Renal pelvis (tissue), 4 donors: ENCODE data around the gene IGSF5. TPM values are rescaled to one million over a fixed set of nuclear protein-coding genes. Genes with fewer than 3 reads are reported as not detected.

ENCODE experiments used
- DNase-seq: peaks from one replicate; pipeline ENCODE4 v3.0.0-alpha.2; 2013
- polyA plus RNA-seq, 3 donors: library from polyadenylated mRNA; unstranded; fragments of 120-200 nt; gene quantifications; one replicate each; pipeline ENCODE4 v1.2.1, GENCODE V29; 2013; ENCODE audit not compliant: insufficient read length in 3 of 3

The IGSF5 gene
- polyA plus RNA-seq, 3 donors, result 0.62 to 0.98 (median 0.95) TPM

GRCh38 chr21:39818557-39818956, 73.6 kb downstream of the IGSF5 start:
- no peak for DNase-seq

DNA sequence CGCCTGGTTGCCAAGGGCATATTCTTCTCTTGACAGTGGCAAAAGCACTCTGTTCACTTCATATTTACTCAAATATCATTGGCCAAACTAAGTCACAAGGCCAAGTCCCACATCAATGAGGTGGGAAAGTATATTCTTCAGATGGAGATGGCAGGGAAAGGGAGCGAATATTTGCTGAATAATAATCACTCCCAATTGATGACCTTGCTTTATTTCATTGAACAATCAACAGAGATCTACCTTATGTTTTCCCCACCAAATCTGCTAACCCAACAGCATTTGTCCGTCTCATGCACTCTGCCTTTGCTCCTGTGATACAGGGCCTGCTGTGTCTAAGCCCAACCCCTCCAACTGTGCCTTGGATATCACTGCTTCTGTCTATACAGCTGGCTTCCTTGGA, 77.1 kb downstream of the IGSF5 start:
- DNase-seq, result no peak

DNA sequence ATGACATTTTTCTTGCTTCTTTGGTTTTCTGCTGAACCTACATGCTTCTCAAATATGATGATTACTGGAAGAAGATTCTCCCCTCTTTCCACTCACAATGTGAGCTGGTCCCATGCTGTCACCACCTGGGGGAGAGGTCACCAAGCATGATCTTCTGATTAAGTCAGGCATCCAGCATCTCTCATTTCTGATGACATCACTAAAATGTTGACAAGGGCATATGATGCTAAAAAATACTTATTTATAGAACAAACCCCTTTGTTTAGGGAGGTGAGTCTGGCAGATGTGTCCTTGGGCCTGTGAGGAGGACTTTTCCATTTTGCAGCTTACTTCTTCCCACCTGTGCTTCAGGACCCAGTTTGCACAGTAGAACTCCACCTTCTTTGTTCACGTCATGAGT, 80.3 kb downstream of the IGSF5 start:
- DNase-seq, result no peak

DNA sequence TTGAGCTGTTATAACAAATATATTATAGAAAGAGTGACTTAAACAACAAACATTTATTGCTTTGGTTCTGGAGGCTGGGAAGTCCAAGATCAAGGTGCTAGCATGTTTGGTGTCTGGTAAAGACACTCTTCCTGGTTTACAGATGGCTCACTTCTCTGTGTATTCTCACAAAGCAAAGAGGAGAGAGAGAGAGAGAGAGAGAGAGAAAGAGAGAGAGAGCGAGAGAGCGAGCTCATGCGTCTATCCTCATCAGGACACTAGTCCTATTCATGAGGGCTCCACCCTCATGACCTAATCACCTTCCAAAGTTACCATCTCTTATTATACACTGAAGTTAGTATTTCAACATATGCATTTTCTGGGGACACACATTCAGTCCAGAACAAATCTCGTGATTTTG, 89.6 kb downstream of the IGSF5 start:
- DNase-seq, result no peak

DNA sequence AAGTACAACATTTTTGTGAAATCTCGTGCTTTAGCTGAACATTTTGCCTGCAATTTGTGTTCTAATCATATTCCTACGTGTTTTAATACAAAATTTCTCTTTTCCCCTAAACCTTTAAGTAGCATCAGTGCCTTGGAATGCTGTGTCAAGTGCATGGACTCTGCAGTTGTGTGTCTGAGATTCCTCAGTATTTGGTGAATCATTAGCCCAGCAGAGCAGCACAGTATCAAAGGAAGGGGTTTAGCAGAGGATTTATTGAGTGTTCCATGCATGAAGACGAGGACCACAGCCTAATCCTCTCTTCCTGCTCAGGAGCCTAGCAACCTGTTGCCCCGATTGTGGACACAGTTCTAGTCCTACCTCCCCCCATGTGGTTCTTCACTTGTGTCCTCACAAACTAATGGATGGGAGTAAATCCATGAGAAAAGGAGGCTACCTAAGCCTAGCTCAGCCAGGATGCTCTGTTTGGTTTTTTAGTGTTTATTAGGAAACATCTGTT, 92.9 kb downstream of the IGSF5 start:
- DNase-seq, result no peak

DNA sequence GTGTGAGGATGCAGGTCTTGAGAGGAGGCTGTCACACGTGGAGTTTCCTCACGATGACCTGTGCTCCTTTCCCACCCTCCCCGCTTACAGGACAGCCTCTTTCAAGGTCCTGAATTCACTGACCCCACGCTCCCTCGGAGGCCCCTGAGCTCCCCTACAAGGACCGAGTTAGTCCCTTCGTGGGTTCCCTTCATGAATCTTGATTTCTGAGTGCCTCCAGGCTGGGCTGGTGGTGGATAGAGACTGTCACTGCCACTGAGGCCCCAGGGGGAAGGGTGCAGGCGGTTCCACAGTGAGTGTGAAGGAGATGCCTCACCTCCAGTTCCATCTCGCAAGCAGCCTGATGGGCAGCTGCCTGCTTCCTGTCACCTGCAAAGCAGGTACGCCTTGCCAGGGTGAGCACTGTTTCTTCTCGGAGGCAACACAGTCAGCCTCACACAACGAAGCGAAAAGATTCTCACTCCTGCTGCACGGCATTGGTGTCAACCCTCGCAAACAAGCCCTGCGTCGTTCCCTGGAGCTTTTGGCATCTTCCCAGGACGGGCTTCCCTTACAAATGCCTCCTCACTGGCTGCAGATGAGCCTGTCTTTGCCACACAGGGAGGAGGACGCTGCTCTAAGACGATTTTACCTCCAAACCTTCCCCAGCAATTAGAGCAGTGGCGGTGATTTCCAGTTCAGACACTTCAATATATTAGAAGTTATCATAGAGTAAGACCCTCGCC, 95.6 kb downstream of the IGSF5 start:
- no peak for DNase-seq

DNA sequence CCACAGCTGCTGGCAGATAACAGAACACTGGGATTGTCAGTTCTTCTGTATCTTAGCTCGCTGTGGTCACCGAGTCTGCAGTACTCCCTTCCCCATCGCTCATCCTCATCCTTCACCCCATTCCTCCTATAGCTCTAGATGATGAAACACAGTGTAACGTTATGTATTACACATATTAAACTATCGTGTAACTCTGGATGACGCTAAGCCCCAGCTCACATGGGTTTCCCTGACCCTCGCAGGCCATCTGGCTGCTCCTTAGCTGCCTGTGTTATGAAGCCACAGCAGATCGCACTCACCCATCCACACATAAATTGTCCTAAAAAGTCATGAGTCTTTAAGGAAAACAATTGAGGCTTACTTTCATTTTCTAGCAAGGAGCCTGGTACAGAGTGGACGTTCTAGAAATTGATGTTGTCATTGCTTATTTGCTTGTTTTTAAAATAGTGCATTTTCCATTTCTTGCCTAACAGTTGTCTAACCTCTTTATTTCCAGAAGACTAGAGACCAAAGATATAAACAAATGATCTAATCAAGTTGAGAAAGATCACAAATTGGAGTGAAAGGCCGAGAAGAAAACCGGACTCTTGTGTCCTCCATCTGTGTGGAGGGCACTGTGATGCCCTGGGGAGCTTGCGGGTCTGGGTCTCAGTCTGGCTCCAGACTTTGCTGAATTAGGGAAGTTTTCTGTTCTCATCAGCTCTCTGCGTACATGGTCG, 97.9 kb downstream of the IGSF5 start:
- DNase-seq, result no peak

DNA sequence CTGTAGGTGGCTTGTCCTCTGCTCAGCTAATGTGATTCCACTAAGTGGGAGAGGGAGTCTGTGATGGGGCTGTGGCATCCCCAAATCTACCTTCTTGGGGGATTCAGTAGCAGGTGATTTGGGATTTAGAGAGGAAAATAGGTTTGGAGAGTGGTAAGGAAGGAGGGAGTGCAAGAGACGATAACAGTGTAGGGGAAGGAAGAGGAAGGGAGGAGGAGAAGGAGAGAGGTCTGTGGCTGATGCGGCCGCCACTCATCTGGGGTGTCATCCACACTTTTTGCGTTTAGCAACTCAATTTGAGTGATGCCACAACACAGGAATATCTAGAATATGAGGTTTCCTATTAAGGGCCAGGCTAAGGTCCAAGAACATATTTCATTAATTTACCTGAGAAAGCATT, 98.5 kb downstream of the IGSF5 start:
- no peak for DNase-seq

DNA sequence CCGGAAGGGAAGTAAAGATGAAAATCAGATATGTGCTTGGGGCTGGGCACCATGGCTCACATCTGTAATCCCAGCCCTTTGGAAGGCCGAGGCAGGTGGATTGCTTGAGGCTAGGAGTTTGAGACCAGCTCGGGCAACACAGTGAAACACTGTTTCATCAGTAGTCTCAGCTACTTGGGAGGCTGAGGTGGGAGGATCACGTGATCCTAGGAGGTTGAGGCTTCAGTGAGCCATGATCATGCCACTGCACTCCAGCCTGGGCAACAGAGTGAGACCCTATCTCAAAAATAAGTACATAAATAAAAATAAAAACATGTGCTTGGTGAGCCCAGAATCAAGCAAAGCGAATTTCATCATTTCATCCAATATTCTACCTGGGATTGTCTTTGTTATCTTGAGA, 98.9 kb downstream of the IGSF5 start:
- no peak for DNase-seq

GRCh38 chr21:39845571-39846130, 100.7 kb downstream of the IGSF5 start:
- no peak for DNase-seq

GRCh38 chr21:39847877-39848276, 102.9 kb downstream of the IGSF5 start:
- no peak for DNase-seq

DNA sequence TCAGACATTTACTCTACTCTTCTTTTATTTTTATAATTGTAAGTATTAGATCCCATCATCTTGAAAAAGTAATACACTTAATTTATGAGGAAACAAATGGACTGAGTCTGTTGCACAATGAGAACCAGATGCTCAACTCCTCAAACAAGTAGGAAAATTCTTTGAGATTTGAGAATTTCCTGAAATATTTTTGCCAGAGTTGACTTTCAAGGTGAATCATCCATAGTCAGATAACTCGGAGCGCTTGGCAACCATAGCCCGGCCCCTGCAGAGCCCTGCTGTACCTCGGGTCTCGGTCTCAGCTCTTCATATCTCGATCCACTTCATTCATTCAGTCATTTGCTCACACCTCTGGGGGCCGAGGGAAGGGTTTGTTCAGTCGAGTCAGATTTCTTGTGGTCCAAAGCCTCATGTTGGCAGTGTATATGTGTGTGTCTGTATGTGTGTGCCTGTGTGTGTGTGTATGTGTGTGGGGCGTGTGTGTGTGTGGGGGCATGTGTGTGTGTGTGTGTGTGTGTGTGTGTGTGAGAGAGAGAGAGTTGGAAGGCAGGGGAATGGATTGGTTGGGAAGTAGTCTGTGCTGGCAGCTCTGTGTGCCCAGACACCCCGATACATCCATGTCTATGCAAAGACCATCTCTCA, 104.2 kb downstream of the IGSF5 start:
- no peak for DNase-seq

DNA sequence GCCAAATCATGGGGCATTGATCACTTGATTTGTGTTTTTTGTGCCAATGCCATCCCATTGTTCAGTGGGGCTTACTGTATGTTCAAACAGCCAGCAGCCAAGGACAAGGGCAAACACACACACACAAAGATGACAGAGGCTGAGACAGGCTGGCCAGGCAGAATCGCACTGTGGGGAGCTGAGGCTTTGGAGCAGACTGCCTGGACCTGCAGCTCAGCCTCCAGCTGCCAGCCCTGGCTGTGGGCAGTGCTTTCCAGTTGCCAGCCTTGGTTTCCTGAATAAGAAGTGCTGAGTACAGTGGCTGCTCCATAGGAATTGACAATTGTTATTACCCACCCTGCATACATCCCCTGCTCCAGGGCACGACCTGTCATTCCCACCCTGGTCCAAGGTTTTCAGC, 105.3 kb downstream of the IGSF5 start:
- no peak for DNase-seq

- DNase-seq, result no peak
Measured at GRCh38 chr21:39851002-39851618, 106.1 kb downstream of the IGSF5 start.

Other genes with a start within 250 kb of the IGSF5 start
- 1 to 10 TPM; 1.5 to 1.7 (median 1.6) TPM for gene B3GALT5, start 132.2 kb upstream of the IGSF5 start, polyA plus RNA-seq
- 10 to 100 TPM in 2 of 3 donors, 1 to 10 TPM in 1; 8.7 to 14.8 (median 10.2) TPM for gene PCP4, start 122.3 kb downstream of the IGSF5 start, polyA plus RNA-seq